ENCODE data around the gene OR9G1. TPM values are rescaled to one million over a fixed set of nuclear protein-coding genes. Genes with fewer than 3 reads are reported as not detected.

Gene OR9G1, protein sequence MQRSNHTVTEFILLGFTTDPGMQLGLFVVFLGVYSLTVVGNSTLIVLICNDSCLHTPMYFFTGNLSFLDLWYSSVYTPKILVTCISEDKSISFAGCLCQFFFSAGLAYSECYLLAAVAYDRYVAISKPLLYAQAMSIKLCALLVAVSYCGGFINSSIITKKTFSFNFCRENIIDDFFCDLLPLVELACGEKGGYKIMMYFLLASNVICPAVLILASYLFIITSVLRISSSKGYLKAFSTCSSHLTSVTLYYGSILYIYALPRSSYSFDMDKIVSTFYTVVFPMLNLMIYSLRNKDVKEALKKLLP
- total RNA-seq, result not detected in 2 replicates

GRCh38 chr11:56698795-56699194 lies at the start of gene OR9G1:
OR9G1 (plus strand) TSS chr11:56699095; CDS start chr11:56700388, 1,293 bp downstream.

GRCh38 chr11:56663386-56663785 lies 35.5 kb upstream of the OR9G1 start, which contains the start of gene OR5AR1:
OR5AR1 (plus strand) TSS chr11:56663686; CDS start chr11:56663686, 0 bp downstream.

DNA sequence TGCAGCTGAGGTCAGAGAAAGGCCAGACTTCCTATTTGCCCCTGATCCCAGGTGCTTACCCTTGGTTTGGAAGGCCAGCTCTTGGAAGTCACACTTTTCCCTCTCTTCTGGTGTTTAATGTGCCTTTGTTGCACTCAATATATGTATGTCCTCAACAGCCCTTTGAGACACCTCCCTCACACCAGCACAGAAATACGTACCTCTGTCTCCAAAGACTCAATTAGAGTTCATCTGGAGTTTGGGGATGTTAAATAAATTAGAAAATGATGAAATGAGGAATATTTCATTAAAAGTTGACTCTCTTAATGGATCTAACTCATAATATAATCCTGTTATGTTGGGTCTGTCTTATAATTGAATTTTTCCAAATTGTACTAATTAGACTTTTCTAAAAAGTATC lies 49.7 kb downstream of the OR9G1 start, which contains the start of gene OR9G4:
Gene OR9G4 (minus strand): TSS at position 101 of the 400 bp plus-strand sequence. CDS start 4,931 bp downstream, outside the sequence.

Other genes starting within 250 kb of the OR9G1 start
- not detected in 2 replicates for gene OR5M3, start 225.7 kb upstream of the OR9G1 start, total RNA-seq
- not detected in 2 replicates for gene OR5M8, start 207.7 kb upstream of the OR9G1 start, total RNA-seq
- not detected in 2 replicates for gene OR5M11, start 155.8 kb upstream of the OR9G1 start, total RNA-seq
- not detected in 2 replicates for gene OR5M10, start 121.4 kb upstream of the OR9G1 start, total RNA-seq
- gene OR5M1, start 84.2 kb upstream of the OR9G1 start, total RNA-seq, result not detected in 2 replicates
- not detected in 2 replicates for gene OR5AP2, start 56.7 kb upstream of the OR9G1 start, total RNA-seq
- gene OR5AR1, start 35.4 kb upstream of the OR9G1 start, total RNA-seq, result not detected in 2 replicates
- not detected in 2 replicates for gene OR9G4, start 49.6 kb downstream of the OR9G1 start, total RNA-seq

All from smooth muscle cell of bladder (primary cell).